GM10266 (cell line): ENCODE data around the gene OS9.

Experiments
- DNase-seq: peaks from one replicate; pipeline ENCODE4 v3.0.0; 2012; ENCODE audit errors: extremely low spot score
- CTCF ChIP-seq: IDR thresholded peaks from 2 replicates; pipeline ENCODE4 v1.5.1; 2012; ENCODE audit warnings: mild to moderate bottlenecking, low read depth; ENCODE audit not compliant: control insufficient read depth, insufficient read depth; ENCODE audit errors: missing control alignments

The OS9 gene

GRCh38 chr12:57737467-57738460, 43.8 kb downstream of the OS9 start:
- TF ChIP-seq CTCF: no peak
- DNase-seq: no peak

GRCh38 chr12:57738661-57739237, 44.8 kb downstream of the OS9 start, which contains the start of gene AGAP2:
Gene AGAP2 (minus strand): TSS chr12:57738742. CDS start chr12:57738246, 496 bp downstream.
- TF ChIP-seq CTCF: no peak
- DNase-seq: no peak

GRCh38 chr12:57739387-57739786, 45.5 kb downstream of the OS9 start:
- no peak for TF ChIP-seq CTCF
- DNase-seq: no peak

- no peak for TF ChIP-seq CTCF
- DNase-seq: no peak
Observed at GRCh38 chr12:57739914-57740538, 46.1 kb downstream of the OS9 start.

GRCh38 chr12:57740656-57741412, 46.9 kb downstream of the OS9 start:
- TF ChIP-seq CTCF: no peak
- DNase-seq: peak; percentile 85

- no peak for TF ChIP-seq CTCF
- DNase-seq: no peak
Observed at GRCh38 chr12:57741413-57741789, 47.5 kb downstream of the OS9 start.
